A204.1 (cell line): ENCODE data around the gene MARCHF2.

Source experiments
- FAIRE-seq: peaks from 2 replicates; lab custom pipeline; 2012; peaks lifted over from hg19 to GRCh38; lab: Jason Lieb, UNC

The MARCHF2 gene

DNA sequence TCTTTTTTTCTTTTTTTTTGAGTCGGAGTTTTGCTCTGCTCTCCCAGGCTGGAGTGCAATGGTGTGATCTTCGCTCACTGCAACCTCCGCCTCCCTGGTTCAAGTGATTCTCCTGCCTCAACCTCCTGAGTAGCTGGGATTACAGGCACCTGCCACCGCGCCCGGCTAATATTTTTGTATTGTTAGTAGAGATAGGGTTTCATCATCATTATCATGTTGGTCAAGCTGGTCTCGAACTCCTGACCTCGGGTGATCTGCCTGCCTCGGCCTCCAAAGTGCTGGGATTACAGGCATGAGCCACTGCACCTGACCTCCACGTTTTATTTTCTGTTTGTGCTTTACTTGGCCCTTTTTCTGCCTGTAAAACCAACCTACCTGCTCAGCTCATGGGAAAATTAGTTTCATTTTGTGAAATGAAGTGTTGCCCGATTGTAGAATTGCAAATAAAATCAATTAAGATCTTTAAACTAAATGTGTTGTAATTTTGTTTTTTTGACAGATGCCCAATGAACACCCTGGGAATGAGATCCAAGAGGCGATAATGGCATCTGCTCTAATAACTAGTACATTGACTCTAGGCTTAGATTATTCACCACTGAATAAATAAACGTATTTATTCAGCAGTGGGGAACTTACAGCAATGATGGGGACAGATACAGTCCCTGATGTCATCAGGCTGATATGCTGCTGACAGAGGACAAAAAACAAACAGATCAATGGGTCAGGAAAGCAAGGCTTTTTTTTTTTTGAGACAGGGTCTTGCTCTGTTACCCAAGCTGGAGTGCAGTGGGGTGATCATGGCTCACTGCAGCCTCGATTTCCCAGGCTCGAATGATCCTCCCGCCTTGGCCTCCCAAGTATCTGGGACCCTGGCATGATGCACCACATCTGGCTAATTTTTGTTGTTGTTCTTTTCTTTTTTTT lies 25.2 kb upstream of the MARCHF2 start:
- no peak for FAIRE-seq

DNA sequence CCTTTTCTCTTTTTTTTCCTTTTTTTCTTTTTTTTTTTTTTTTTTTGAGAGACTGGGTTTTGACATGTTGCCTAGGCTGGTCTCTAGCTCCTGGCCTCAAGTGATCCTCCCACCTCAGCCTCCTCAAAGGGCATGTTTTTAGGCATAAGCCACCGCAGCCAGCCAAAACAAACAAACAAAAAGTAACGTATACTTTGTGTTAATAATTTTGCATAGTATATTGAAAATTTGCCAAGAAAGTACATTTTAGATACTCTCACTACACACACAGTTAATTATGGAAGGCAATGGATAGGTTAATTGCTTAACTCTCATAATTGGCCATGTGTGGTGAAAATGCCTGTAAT lies 24.5 kb upstream of the MARCHF2 start:
- no peak for FAIRE-seq

- peak; percentile 99 for FAIRE-seq
Measured at GRCh38 chr19:8389891-8390616, 23.1 kb upstream of the MARCHF2 start, which contains the start of gene RAB11B. RAB11B (plus strand) TSS chr19:8390360; CDS start chr19:8390417, 57 bp downstream.

DNA sequence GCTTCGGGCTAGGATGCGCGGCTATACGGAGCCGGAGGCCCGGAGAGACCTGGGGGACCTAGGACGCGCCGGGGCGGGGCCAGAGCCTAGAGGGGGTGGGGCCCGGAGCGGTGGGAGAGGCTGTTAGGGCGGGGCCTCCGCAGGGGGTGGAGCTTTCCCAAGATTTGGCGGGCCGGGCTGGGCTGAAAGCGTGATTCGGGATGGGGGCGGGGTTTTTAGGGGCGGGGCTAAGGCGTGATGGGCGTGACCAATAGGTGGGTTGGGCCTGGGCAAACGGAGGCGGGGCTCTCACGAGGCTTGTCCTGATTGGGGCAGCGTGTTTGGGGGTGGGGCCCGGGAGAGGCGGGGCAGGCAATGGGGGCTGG lies 22.5 kb upstream of the MARCHF2 start:
- no peak for FAIRE-seq

DNA sequence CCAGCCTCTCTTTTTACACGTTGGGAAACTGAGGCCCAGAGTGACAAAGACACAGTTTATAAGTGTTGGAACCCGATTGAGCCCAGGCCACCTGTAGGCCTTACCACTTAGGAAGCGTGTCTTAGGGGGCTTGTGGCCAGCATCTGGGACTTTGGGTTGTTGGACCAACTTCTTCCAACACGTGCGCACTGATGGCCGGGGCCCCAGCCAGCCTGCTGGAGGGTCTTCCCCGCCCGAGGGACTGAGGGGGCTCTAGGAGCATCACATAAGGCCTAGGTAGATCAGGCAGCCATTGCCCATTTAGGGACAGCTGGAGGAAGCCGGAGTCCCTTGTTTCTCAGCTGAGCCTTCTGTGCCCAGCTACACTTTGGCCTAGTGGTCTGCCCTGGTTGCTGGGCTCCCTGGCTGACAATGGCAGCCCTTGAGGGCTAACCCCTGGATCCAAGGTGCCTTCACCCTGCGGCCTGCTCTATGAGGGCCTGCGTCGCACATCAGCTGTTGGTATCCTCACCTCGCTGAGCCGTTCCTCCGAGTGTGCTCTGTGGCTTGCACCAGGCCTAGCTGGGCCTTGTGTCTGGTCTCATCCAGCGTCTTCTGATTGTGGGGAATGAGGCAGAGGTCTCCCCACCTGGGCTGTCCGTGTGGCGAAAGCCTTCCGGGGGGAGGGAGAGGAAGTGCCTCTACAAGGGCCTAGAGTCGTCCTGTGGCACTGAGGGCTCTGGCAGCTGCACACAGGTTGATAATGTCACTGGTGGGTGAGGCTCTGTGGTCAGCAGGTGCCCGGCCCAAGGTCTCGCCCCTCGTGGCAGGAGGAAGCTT lies 21.7 kb upstream of the MARCHF2 start:
- FAIRE-seq, result no peak

DNA sequence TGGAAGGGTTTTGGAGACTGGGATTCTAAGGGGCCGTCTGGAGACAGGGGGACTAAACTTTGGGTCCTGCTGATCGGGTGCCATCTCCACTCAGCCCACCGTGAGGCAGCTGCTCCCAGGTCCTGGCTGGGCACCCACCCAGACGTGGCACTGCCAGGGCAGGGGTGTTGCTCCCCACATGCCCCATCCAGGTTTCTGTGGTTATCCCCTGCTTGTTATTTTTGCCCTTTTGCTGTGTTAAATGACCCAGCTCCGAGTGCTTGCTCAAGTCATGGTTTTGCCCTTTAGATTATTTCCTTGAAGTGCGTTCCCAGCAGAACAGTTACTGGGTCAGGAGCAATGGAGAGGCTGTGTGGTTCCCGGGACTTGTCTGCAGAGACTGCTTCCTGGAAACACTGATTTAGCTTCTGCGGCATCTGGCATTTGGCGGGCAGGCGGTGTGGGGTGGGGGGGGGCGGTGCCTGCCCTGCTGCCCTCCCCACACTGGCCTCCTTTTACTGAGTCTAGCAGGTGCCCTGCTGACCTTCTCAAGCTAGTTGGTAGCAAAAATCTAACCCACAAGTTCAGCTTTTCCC lies 21.0 kb upstream of the MARCHF2 start:
- FAIRE-seq, result no peak

DNA sequence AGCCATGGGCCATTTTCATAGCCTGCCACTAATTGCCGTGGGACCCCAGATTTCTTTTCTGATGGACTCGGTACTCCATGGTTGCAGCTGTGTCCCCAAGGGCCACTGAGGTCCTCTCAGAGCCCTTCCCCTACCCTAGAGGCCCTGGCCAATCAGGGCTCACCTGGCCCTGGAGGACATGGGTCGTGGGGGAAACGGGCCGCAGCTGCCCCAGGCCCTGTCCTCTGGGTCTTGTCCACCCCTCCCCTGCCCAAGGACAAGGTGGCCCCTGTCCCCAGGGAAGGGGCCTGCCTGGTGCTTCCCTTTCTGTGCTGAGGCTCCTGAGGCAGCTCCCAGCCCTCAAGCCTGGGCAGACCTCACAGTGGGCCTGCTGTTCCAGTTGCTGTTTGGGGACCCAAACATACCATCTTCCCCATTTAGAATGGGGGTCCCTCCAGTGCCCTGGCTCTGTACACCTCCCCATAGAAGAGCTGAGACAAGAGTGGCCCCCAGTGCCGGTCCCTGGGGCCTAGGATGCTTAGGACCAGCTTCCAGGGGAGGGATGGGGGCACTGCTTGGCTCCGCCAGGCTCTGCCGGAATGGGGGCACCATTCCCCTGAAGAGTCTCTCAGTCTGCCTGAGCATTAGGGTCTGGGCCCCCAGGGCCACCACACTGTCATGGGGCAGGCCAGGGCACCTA lies 19.8 kb upstream of the MARCHF2 start:
- FAIRE-seq, result no peak

DNA sequence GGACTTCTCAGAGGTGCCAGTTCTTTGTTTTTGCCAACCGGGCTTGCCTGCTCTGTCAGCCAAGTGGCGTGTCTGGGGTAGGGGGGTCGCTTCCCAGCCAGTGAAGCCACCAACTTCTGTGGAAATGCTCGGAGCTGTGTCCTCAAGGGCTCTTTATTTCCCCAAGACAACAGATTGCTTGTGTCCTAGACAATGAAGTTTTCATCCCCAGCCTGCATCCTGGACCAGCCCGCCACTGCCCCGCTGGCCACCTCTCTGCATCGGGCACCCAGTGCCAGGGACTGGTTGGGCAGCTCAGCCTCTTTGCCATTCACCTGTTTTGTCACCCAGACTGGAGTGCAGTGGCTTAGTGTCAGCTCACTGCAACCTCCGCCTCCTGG lies 19.2 kb upstream of the MARCHF2 start:
- no peak for FAIRE-seq

- FAIRE-seq, result no peak
Measured at GRCh38 chr19:8395621-8396082, 17.5 kb upstream of the MARCHF2 start.

DNA sequence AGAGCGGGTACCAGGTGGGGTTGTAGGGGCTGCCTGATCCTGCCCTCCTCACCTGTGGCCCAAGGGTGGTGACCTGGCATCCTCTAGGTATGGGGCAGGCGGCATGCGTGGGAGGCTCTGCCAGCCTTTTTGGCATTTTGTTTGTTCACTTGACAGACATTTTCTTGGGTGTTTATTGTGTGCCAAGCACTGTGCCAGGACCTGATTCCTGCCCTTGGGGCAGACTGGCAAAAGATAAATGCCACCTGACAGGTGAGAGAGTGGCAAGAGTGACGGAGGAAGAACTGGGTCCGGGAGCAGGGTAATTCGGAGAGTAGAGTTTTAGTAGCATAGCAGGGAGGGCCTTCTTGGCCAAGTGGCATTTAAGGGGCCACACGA lies 16.9 kb upstream of the MARCHF2 start:
- FAIRE-seq, result no peak

- FAIRE-seq, result no peak
Measured at GRCh38 chr19:8396563-8397203, 16.4 kb upstream of the MARCHF2 start.

- no peak for FAIRE-seq
Measured at GRCh38 chr19:8397271-8397670, 15.8 kb upstream of the MARCHF2 start.

DNA sequence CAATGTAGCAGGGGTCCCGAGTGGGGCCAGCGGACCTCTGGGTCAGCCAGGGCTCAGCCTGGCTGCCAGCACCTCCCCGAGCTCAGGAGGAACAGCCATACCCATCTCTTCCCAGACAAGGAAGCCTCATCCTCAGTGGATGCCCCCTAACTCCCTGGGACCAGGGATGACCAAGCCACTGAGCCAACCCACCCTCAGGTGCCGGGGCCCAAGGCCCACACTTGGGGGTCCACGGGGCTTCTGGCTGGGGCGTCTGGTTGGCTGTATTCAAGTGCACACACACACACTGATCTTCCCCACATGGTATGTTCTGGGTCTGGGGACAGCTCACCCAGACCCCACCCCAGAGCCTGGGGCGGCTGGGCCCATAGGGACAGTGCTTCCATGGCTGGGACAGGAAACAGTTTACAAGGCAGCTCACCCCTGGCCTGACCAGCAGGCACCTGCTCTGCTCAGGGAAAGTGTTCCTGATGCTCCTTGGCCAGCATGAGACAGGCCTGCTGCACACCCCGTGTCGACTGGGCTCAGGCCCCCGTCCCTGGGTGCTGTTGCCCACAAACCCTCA lies 15.3 kb upstream of the MARCHF2 start:
- no peak for FAIRE-seq

GRCh38 chr19:8398311-8398771 lies 14.8 kb upstream of the MARCHF2 start:
- FAIRE-seq, result no peak

DNA sequence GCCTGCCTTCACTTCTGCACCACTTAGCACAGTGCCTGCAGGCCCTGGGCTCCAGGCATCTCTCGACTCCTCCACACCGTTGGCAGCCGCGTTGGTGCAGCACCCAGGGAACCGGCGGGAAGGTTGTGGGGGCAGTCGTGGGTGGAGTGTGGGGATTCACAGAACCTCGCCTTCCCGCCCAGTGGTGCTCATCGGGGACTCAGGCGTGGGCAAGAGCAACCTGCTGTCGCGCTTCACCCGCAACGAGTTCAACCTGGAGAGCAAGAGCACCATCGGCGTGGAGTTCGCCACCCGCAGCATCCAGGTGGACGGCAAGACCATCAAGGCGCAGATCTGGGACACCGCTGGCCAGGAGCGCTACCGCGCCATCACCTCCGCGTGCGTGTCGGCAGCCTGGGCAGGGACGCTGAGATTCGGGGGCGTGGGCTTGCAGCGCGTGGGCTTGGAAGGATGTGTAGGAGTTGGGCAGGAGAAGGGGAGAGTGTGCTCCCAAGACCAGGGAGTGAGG lies 13.4 kb upstream of the MARCHF2 start:
- no peak for FAIRE-seq

DNA sequence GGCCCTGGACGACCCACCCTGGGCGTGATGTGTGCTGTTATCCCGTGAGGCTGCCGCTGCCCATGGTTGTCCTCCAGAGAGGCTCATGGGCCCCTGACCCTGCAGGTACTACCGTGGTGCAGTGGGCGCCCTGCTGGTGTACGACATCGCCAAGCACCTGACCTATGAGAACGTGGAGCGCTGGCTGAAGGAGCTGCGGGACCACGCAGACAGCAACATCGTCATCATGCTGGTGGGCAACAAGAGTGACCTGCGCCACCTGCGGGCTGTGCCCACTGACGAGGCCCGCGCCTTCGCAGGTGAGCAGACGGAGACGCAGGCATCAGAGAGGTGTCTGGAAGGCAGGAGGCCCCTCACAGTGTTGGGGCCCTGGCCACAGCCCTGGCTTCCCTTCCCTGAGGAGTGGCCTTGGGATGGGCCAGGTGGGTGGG lies 11.1 kb upstream of the MARCHF2 start:
- FAIRE-seq, result no peak

GRCh38 chr19:8403098-8403819 lies 9.8 kb upstream of the MARCHF2 start:
- FAIRE-seq, result no peak

DNA sequence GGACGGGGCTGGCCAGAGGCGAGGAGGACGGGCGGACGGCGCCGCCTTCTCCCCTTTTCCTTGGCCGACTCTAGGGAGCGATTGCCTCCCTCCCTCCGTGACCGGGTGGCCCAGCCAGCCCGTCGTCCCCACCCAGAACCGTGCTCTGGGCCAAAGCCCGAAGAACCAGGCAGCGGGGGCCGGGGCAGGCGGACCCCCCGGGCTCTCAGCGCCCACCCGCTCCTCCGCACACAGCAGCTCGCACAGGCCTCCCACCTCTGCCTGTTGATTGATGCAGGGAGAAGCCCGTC lies 9.3 kb upstream of the MARCHF2 start:
- no peak for FAIRE-seq

DNA sequence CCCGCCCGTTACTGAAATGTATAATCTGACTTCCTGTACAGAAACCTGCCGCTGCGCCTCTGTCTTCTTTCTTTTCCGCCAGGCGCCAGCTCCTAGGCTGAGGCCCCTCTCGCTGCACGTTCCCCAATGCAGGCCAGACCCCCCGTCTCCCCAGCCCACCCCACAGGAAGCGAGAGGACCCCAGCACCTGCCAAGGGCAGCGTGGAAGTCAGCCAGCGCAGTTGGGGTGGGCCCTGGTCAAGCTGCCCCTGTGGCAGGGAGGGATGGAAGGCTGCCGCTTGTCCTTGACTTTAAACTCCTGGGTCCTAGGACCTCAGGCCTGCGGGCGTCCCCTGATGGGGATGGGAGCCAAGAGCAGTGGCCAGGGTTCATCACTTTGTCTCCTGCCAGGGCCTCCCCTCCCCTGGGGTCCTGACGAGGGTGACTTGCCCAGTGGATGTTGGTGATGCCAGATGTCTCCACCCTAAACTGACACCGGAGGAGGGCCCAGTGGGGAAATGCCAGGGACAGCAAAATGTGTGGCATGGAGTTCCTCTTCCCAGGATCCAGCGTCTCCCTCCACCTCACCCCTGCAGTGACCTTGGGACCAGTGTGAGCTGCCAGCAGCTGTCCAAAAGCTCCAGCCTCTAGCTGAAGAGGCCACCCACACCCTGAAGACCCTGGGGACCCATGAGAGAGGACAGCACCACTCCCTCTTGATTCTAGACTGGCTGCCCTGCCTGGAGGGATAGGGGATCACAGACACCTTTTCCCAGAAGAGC lies 8.5 kb upstream of the MARCHF2 start:
- FAIRE-seq, result no peak
